A549 (cell line): ENCODE measurements around the gene LGR5.

ENCODE experiments used
- CBX2 ChIP-seq: fragments of 200-600 bp; sonication (generic); IDR thresholded peaks from 2 replicates; pipeline ENCODE4 v1.6.1; 2016; ENCODE audit warnings: low read depth, mild to moderate bottlenecking, borderline replicate concordance
- CTCF ChIP-seq: fragments of >200 bp; sonication (Bioruptor Twin); formaldehyde crosslinking; IDR thresholded peaks from 3 replicates; pipeline ENCODE4 v1.5.1; 2016
- ESRRA ChIP-seq: fragments of 150-350 bp; IDR thresholded peaks from 2 replicates; pipeline ENCODE4 v1.6.1; 2014; ENCODE audit warnings: mild to moderate bottlenecking, low read length, borderline replicate concordance
- JUNB ChIP-seq: fragments of >200 bp; sonication (Bioruptor Twin); formaldehyde crosslinking; IDR thresholded peaks from 2 replicates; pipeline ENCODE4 v1.6.1; 2016
- KDM1A ChIP-seq: fragments of 200-600 bp; sonication (generic); IDR thresholded peaks from 2 replicates; pipeline ENCODE4 v1.6.1; 2016; ENCODE audit warnings: low read depth, mild to moderate bottlenecking
- KDM5A ChIP-seq: fragments of 200-600 bp; sonication (generic); IDR thresholded peaks from 2 replicates; pipeline ENCODE4 v1.6.1; 2016; ENCODE audit warnings: antibody characterized with exemption, mild to moderate bottlenecking
- MAX ChIP-seq: IDR thresholded peaks from 2 replicates; pipeline ENCODE4 v1.6.1; 2012
- NFE2L2 ChIP-seq: fragments of 150-350 bp; conservative IDR thresholded peaks from 2 replicates; pipeline ENCODE4 v1.6.1; 2014; ENCODE audit warnings: low read length
- POLR2A ChIP-seq: IDR thresholded peaks from 2 replicates; pipeline ENCODE4 v1.6.1; 2012; ENCODE audit warnings: mild to moderate bottlenecking, low read length
- REST ChIP-seq: fragments of 200-600 bp; sonication (generic); IDR thresholded peaks from 2 replicates; pipeline ENCODE4 v1.6.1; 2016; ENCODE audit warnings: antibody characterized with exemption, mild to moderate bottlenecking, moderate library complexity
- TFCP2L1 ChIP-seq: fragments of 250-450 bp; sonication (Bioruptor Pico); IDR thresholded peaks from 2 replicates; pipeline ENCODE4 v1.5.0; 2021; ENCODE audit warnings: mild to moderate bottlenecking

- TF ChIP-seq NFE2L2 (no peak), MAX (no peak), CTCF (no peak), TFCP2L1 (CRISPR knock-in tag) (no peak), POLR2A (no peak), KDM1A (no peak), KDM5A (no peak), REST (no peak), CBX2 (no peak), ESRRA (no peak), JUNB (no peak)
Observed at GRCh38 chr12:71477609-71478008, 38.0 kb downstream of the LGR5 start.
